Kidney epithelial cell (primary cell): ENCODE measurements around the gene FOXL2NB. TPM values are rescaled to one million over a fixed set of nuclear protein-coding genes. Genes with fewer than 3 reads are reported as not detected.

ENCODE experiments used
- DNase-seq: peaks from one replicate; pipeline ENCODE4 v3.0.0-alpha.2; 2010; ENCODE audit warnings: low read depth
- H3K27me3 ChIP-seq: 2 replicates; pipeline ENCODE4 v1.6.0; 2011; ENCODE audit warnings: low read length; ENCODE audit not compliant: control insufficient read depth, insufficient read depth
- H3K36me3 ChIP-seq: 2 replicates; pipeline ENCODE4 v1.5.1; 2011; ENCODE audit warnings: low read length; ENCODE audit not compliant: control insufficient read depth, insufficient read depth
- H3K4me3 ChIP-seq: 2 replicates; pipeline ENCODE4 v1.5.1; 2011; ENCODE audit warnings: low read depth, mild to moderate bottlenecking, control low read depth, low read length
- CTCF ChIP-seq: IDR thresholded peaks from 2 replicates; pipeline ENCODE4 v1.5.1; 2011; ENCODE audit warnings: mild to moderate bottlenecking, moderate library complexity, low read length, control low read depth, inconsistent platforms; ENCODE audit not compliant: insufficient read depth, poor library complexity, severe bottlenecking
- total RNA-seq: library from RNA; depleted of rRNA; stranded (reverse); fragments of >200 nt; gene quantifications from 2 replicates; pipeline ENCODE4 v1.2.3, GENCODE V29; 2015

Gene FOXL2NB
- total RNA-seq, 1 donor from 2014 or later = 2.2 TPM

- DNase-seq = no peak
- Histone ChIP-seq H3K4me3 (no peak overlapping the region), H3K36me3 (no peaks in the 10 kb centered on the region), H3K27me3 (no peaks in the 10 kb centered on the region)
- TF ChIP-seq CTCF = no peak
These were observed 44.8 kb upstream of the FOXL2NB start for GRCh38 chr3:138902171-138902570.

GRCh38 chr3:138907539-138907938 lies 39.5 kb upstream of the FOXL2NB start:
- TF ChIP-seq CTCF = no peak
- H3K4me3 ChIP-seq = no peak overlapping the region

GRCh38 chr3:138908846-138909245 lies 38.2 kb upstream of the FOXL2NB start:
- no peak overlapping the region for H3K4me3 ChIP-seq
- TF ChIP-seq CTCF = no peak
- no peaks in the 10 kb centered on the region for H3K36me3 ChIP-seq
- DNase-seq = no peak
- no peaks in the 10 kb centered on the region for H3K27me3 ChIP-seq

More at GRCh38 chr3:138907539-138907938, 39.5 kb upstream of the FOXL2NB start:
- Histone ChIP-seq H3K36me3 (no peaks in the 10 kb centered on the region), H3K27me3 (no peaks in the 10 kb centered on the region)
- DNase-seq = no peak

GRCh38 chr3:138909904-138910303 lies 37.1 kb upstream of the FOXL2NB start:
- TF ChIP-seq CTCF = no peak
- Histone ChIP-seq H3K27me3 (no peaks in the 10 kb centered on the region), H3K36me3 (no peaks in the 10 kb centered on the region), H3K4me3 (no peak overlapping the region)
- no peak for DNase-seq

GRCh38 chr3:138911621-138912020 lies 35.4 kb upstream of the FOXL2NB start:
- Histone ChIP-seq H3K27me3 (no peaks in the 10 kb centered on the region), H3K36me3 (no peaks in the 10 kb centered on the region), H3K4me3 (no peak overlapping the region)
- no peak for DNase-seq
- TF ChIP-seq CTCF = no peak

- H3K27me3 ChIP-seq = no peaks in the 10 kb centered on the region
- H3K4me3 ChIP-seq = no peak overlapping the region
- no peak for DNase-seq
- no peaks in the 10 kb centered on the region for H3K36me3 ChIP-seq
- TF ChIP-seq CTCF = no peak
These were observed 34.8 kb upstream of the FOXL2NB start for GRCh38 chr3:138912237-138912636.
